HTR-8/SVneo (cell line): ENCODE measurements around the gene SLC30A2.
"Not testable (repeated sequence)": the region's sequence is repeated elsewhere in the genome, so short reads cannot be mapped to it uniquely, and the experiment has no call there.

ENCODE experiments used
- DNase-seq: peaks from one replicate; pipeline ENCODE4 v3.0.0; 2011; ENCODE audit warnings: low spot score, mixed read lengths; ENCODE audit not compliant: insufficient read length
- FAIRE-seq: peaks from 2 replicates; lab custom pipeline; 2011; peaks lifted over from hg19 to GRCh38; lab: Jason Lieb, UNC

The SLC30A2 gene

GRCh38 chr1:26045722-26046245, at the start of gene SLC30A2:
TSS of gene SLC30A2 (minus strand) at chr1:26046118. CDS start at chr1:26045896, 222 bp downstream.
- FAIRE-seq (no peak), DNase-seq (no peak)

- no peak for FAIRE-seq
- DNase-seq = no peak
Observed at GRCh38 chr1:26094677-26095383, 48.9 kb upstream of the SLC30A2 start.

- DNase-seq = no peak
- no peak for FAIRE-seq
Observed at GRCh38 chr1:26094076-26094669, 48.3 kb upstream of the SLC30A2 start.

GRCh38 chr1:26093569-26093968, 47.7 kb upstream of the SLC30A2 start:
- not testable (repeated sequence) for DNase-seq, FAIRE-seq

GRCh38 chr1:26092422-26092821, 46.5 kb upstream of the SLC30A2 start:
- no peak for FAIRE-seq
- no peak for DNase-seq

GRCh38 chr1:26090893-26091292, 45.0 kb upstream of the SLC30A2 start:
- FAIRE-seq = no peak
- no peak for DNase-seq

GRCh38 chr1:26089125-26089524, 43.2 kb upstream of the SLC30A2 start:
- no peak for FAIRE-seq
- no peak for DNase-seq

- no peak for FAIRE-seq
Observed at GRCh38 chr1:26084844-26085243, 38.9 kb upstream of the SLC30A2 start.

GRCh38 chr1:26084091-26084561, 38.2 kb upstream of the SLC30A2 start:
- DNase-seq = no peak
- no peak for FAIRE-seq

More at GRCh38 chr1:26084844-26085243, 38.9 kb upstream of the SLC30A2 start:
- no peak for DNase-seq

- FAIRE-seq (no peak), DNase-seq (no peak)
Observed at GRCh38 chr1:26083208-26083607, 37.3 kb upstream of the SLC30A2 start.

GRCh38 chr1:26082020-26082350, 36.1 kb upstream of the SLC30A2 start:
- FAIRE-seq = no peak
- DNase-seq = no peak

GRCh38 chr1:26081267-26082019, 35.5 kb upstream of the SLC30A2 start:
- DNase-seq (no peak), FAIRE-seq (no peak)

- FAIRE-seq (no peak), DNase-seq (no peak)
Observed at GRCh38 chr1:26079960-26080814, 34.3 kb upstream of the SLC30A2 start.

- FAIRE-seq (no peak), DNase-seq (no peak)
Observed at GRCh38 chr1:26079178-26079563, 33.3 kb upstream of the SLC30A2 start.

- FAIRE-seq (no peak), DNase-seq (no peak)
Observed at GRCh38 chr1:26078286-26079177, 32.6 kb upstream of the SLC30A2 start.

GRCh38 chr1:26077524-26077923, 31.6 kb upstream of the SLC30A2 start:
- FAIRE-seq (no peak), DNase-seq (no peak)

GRCh38 chr1:26075421-26076144, 29.7 kb upstream of the SLC30A2 start:
- no peak for FAIRE-seq
- DNase-seq = no peak

- no peak for DNase-seq
- FAIRE-seq = no peak
Observed at GRCh38 chr1:26072305-26072704, 26.4 kb upstream of the SLC30A2 start.
